DOHH2 (cell line): ENCODE data around the gene GYG2.

Experiments
- CTCF ChIP-seq: fragments of 200-600 bp; sonication (generic); IDR thresholded peaks from one replicate; pipeline ENCODE4 v1.5.1; 2014; ENCODE audit warnings: antibody characterized with exemption, mild to moderate bottlenecking, low read depth, low read length; ENCODE audit not compliant: poor library complexity, severe bottlenecking
- EZH2phosphoT487 ChIP-seq: fragments of 200-600 bp; sonication (generic); IDR thresholded peaks from 2 replicates; pipeline ENCODE4 v1.6.1; 2017; ENCODE audit warnings: borderline replicate concordance, mild to moderate bottlenecking, antibody characterized with exemption, low read length, moderate library complexity, mixed read lengths

GRCh38 chrX:2879670-2880069 is 50.9 kb downstream of the GYG2 start:
- no peak for TF ChIP-seq CTCF
- TF ChIP-seq EZH2phosphoT487, result no peak
